H9 (cell line): Measurements from ENCODE around the gene VIPR2. TPM values are rescaled to one million over a fixed set of nuclear protein-coding genes. Genes with fewer than 3 reads are reported as not detected.

Experiments
- DNase-seq: peaks from one replicate; pipeline ENCODE4 v3.0.0-alpha.2; 2017
- H2AFZ ChIP-seq: one replicate; pipeline ENCODE4 v1.6.1; 2013; ENCODE audit warnings: mild to moderate bottlenecking, low read length, control low read depth, moderate library complexity
- H2AK5ac ChIP-seq: 2 replicates; pipeline ENCODE4 v1.6.1; 2013; ENCODE audit warnings: low read length, control low read depth, mixed read lengths; ENCODE audit not compliant: insufficient read length
- H2BK120ac ChIP-seq: one replicate; pipeline ENCODE4 v1.6.1; 2013; ENCODE audit warnings: low read depth, mild to moderate bottlenecking, low read length, control low read depth, inconsistent platforms; ENCODE audit not compliant: poor library complexity, severe bottlenecking
- H2BK12ac ChIP-seq: 2 replicates; pipeline ENCODE4 v1.6.1; 2013; ENCODE audit warnings: low read length, control low read depth, mixed read lengths, low read depth; ENCODE audit not compliant: insufficient read length
- H2BK15ac ChIP-seq: 2 replicates; pipeline ENCODE4 v1.6.1; 2013; ENCODE audit warnings: low read depth, low read length, control low read depth
- H2BK20ac ChIP-seq: one replicate; pipeline ENCODE4 v1.6.1; 2013; ENCODE audit warnings: low read depth, mild to moderate bottlenecking, low read length, control low read depth, inconsistent platforms; ENCODE audit not compliant: poor library complexity, severe bottlenecking
- H2BK5ac ChIP-seq: 2 replicates; pipeline ENCODE4 v1.6.1; 2013; ENCODE audit warnings: low read length, control low read depth, mixed read lengths; ENCODE audit not compliant: insufficient read length
- H3K14ac ChIP-seq: 2 replicates; pipeline ENCODE4 v1.6.1; 2013; ENCODE audit warnings: low read length, control low read depth; ENCODE audit not compliant: insufficient read depth
- H3K18ac ChIP-seq: 2 replicates; pipeline ENCODE4 v1.6.1; 2013; ENCODE audit warnings: low read depth, mild to moderate bottlenecking, mixed read lengths, low read length, control low read depth; ENCODE audit not compliant: insufficient read length
- H3K23ac ChIP-seq: 2 replicates; pipeline ENCODE4 v1.6.1; 2013; ENCODE audit warnings: low read length, control low read depth, mixed read lengths, low read depth; ENCODE audit not compliant: insufficient read length
- H3K23me2 ChIP-seq: 2 replicates; pipeline ENCODE4 v1.6.1; 2013; ENCODE audit warnings: low read depth, mild to moderate bottlenecking, mixed read lengths, low read length, control low read depth; ENCODE audit not compliant: insufficient read length, poor library complexity, severe bottlenecking
- H3K27ac ChIP-seq: 2 replicates; pipeline ENCODE4 v1.5.1; 2013; ENCODE audit warnings: low read length, control low read depth, mixed read lengths, low read depth; ENCODE audit not compliant: insufficient read length
- H3K27me3 ChIP-seq: 2 replicates; pipeline ENCODE4 v1.6.1; 2013; ENCODE audit warnings: low read length, control low read depth, inconsistent platforms; ENCODE audit not compliant: insufficient read depth
- H3K4ac ChIP-seq: 2 replicates; pipeline ENCODE4 v1.6.1; 2013; ENCODE audit warnings: low read depth, mild to moderate bottlenecking, control low read depth, inconsistent platforms, low read length, moderate library complexity
- H3K4me1 ChIP-seq: 2 replicates; pipeline ENCODE4 v1.6.1; 2013; ENCODE audit warnings: low read length, control low read depth, inconsistent platforms; ENCODE audit not compliant: insufficient read depth
- H3K4me2 ChIP-seq: 2 replicates; pipeline ENCODE4 v1.6.1; 2013; ENCODE audit warnings: low read length, control low read depth, mixed read lengths; ENCODE audit not compliant: insufficient read length, insufficient read depth
- H3K56ac ChIP-seq: 2 replicates; pipeline ENCODE4 v1.6.1; 2013; ENCODE audit warnings: low read depth, mild to moderate bottlenecking, mixed read lengths, low read length, control low read depth; ENCODE audit not compliant: insufficient read length
- H3K79me1 ChIP-seq: 2 replicates; pipeline ENCODE4 v1.6.1; 2013; ENCODE audit warnings: low read depth, mild to moderate bottlenecking, moderate library complexity, low read length, control low read depth, inconsistent platforms; ENCODE audit not compliant: insufficient read depth, poor library complexity, severe bottlenecking
- H3K79me2 ChIP-seq: 2 replicates; pipeline ENCODE4 v1.6.1; 2013; ENCODE audit warnings: low read length, control low read depth, inconsistent platforms; ENCODE audit not compliant: insufficient read depth
- H3K9ac ChIP-seq: 2 replicates; pipeline ENCODE4 v1.6.1; 2013; ENCODE audit warnings: low read length, control low read depth, mixed read lengths; ENCODE audit not compliant: insufficient read length; ENCODE audit errors: extremely low read depth
- H3K9me3 ChIP-seq: one replicate; pipeline ENCODE4 v1.6.1; 2013; ENCODE audit warnings: low read depth, low read length, inconsistent platforms; ENCODE audit not compliant: control insufficient read depth
- H3T11ph ChIP-seq: one replicate; pipeline ENCODE4 v1.6.1; 2013; ENCODE audit warnings: mild to moderate bottlenecking, low read length, control low read depth, inconsistent platforms
- H4K20me1 ChIP-seq: one replicate; pipeline ENCODE4 v1.6.1; 2013; ENCODE audit not compliant: control insufficient read depth, insufficient read length, insufficient read depth
- H4K5ac ChIP-seq: 2 replicates; pipeline ENCODE4 v1.6.1; 2013; ENCODE audit warnings: low read depth, mild to moderate bottlenecking, mixed read lengths, low read length, control low read depth; ENCODE audit not compliant: insufficient read length
- H4K8ac ChIP-seq: replicated peaks from 2 replicates; pipeline ENCODE4 v1.6.1; 2013; ENCODE audit warnings: low read length, control low read depth, mixed read lengths, low read depth; ENCODE audit not compliant: insufficient read length
- H4K91ac ChIP-seq: 2 replicates; pipeline ENCODE4 v1.6.1; 2013; ENCODE audit warnings: low read depth, mild to moderate bottlenecking, moderate library complexity, mixed read lengths, low read length, control low read depth; ENCODE audit not compliant: insufficient read length
- H3K27ac Mint-ChIP-seq, 3 experiments: 2 replicates in 2 of 3; 3 replicates in 1 of 3; pipeline ENCODE4 v1.8.0; 2020 to 2021; ENCODE audit warnings: mixed read lengths in 3 of 3, mild to moderate bottlenecking in 1 of 3, moderate library complexity in 1 of 3
- H3K27me3 Mint-ChIP-seq: 2 replicates; pipeline ENCODE4 v1.8.0; 2021; ENCODE audit warnings: low read depth, mild to moderate bottlenecking, moderate library complexity, mixed read lengths
- H3K36me3 Mint-ChIP-seq, 3 experiments: 2 replicates in 2 of 3; 3 replicates in 1 of 3; pipeline ENCODE4 v1.8.0; 2020 to 2021; ENCODE audit warnings: low read depth in 3 of 3, mixed read lengths in 3 of 3; ENCODE audit not compliant: insufficient read depth in 1 of 3
- H3K4me1 Mint-ChIP-seq, 2 experiments: 2 replicates each; pipeline ENCODE4 v1.8.0; 2020; ENCODE audit warnings: mixed read lengths in 2 of 2
- H3K4me3 Mint-ChIP-seq, 2 experiments: 2 replicates in 1 of 2; 3 replicates in 1 of 2; pipeline ENCODE4 v1.8.0; 2020 to 2021; ENCODE audit warnings: mild to moderate bottlenecking in 2 of 2, mixed read lengths in 2 of 2, moderate library complexity in 1 of 2
- H3K9me3 Mint-ChIP-seq, 2 experiments: 2 replicates in 1 of 2; 3 replicates in 1 of 2; pipeline ENCODE4 v1.8.0; 2020; ENCODE audit warnings: mild to moderate bottlenecking in 2 of 2, mixed read lengths in 2 of 2, moderate library complexity in 1 of 2
- CTCF ChIP-seq: fragments of 200-600 bp; sonication (generic); conservative IDR thresholded peaks from 3 replicates; pipeline ENCODE4 v1.8.0; 2021; ENCODE audit warnings: antibody characterized with exemption, mild to moderate bottlenecking
- WGBS: extraction: QIAGEN DNeasy Blood & Tissue Kit; methylation state at CpG from one replicate; pipeline ENCODE4 v1.1.7; 2013; ENCODE audit warnings: missing lambda C conversion rate, low lambda C conversion rate, mixed read lengths; ENCODE audit not compliant: insufficient read length; ENCODE audit errors: extremely low coverage; 5-methylcytosine and 5-hydroxymethylcytosine counted together
- total RNA-seq: library from RNA; stranded (reverse); gene quantifications from 2 replicates; pipeline ENCODE4 v1.2.1, GENCODE V29; 2021

The VIPR2 gene
- total RNA-seq, 1 experiment from 2014 or later, result 1.6 TPM

- no peak overlapping the region for H2BK5ac ChIP-seq
- no peaks in the 10 kb centered on the region; a peak in 1 of 4 replicates for H3K4me1 Mint-ChIP-seq
- no peak overlapping the region for H3K23ac ChIP-seq
- H4K5ac ChIP-seq, result no peak overlapping the region
- H2BK120ac ChIP-seq, result no peak overlapping the region
- no peak overlapping the region for H3K4me3 Mint-ChIP-seq
- H3K4me2 ChIP-seq, result no peak overlapping the region
- H3K27me3 Mint-ChIP-seq, result no peaks in the 10 kb centered on the region; the same call in 1 of the 2 replicates
- H3K23me2 ChIP-seq, result no peaks in the 10 kb centered on the region
- no peak overlapping the region for H2BK15ac ChIP-seq
- no peaks in the 10 kb centered on the region for H3K79me2 ChIP-seq
- H3K18ac ChIP-seq, result no peak overlapping the region
- H4K8ac ChIP-seq, result no peak overlapping the region
- no peaks in the 10 kb centered on the region for H3K36me3 Mint-ChIP-seq
- H3K27ac Mint-ChIP-seq, result peak overlapping the region in 1 of 3 experiments; percentile 60; a peak in 1 of 7 replicates
- no peaks in the 10 kb centered on the region for H3K79me1 ChIP-seq
- H3K27me3 ChIP-seq, result no peaks in the 10 kb centered on the region
- H3K14ac ChIP-seq, result no peak overlapping the region
- no peak overlapping the region for H3K56ac ChIP-seq
- no peak overlapping the region for H3K4ac ChIP-seq
- no peak overlapping the region for H4K91ac ChIP-seq
- no peaks in the 10 kb centered on the region for H3K9me3 Mint-ChIP-seq
- no peaks in the 10 kb centered on the region for H3K9me3 ChIP-seq
- no peak overlapping the region for H2BK12ac ChIP-seq
- WGBS, result no CpG with 5 or more reads among the region's 13 CpGs
- peak; percentile 17 for DNase-seq
- no peak for TF ChIP-seq CTCF
- no peak overlapping the region for H2AFZ ChIP-seq
- no peak overlapping the region for H3K9ac ChIP-seq
- H3T11ph ChIP-seq, result no peak overlapping the region
- no peaks in the 10 kb centered on the region for H3K4me1 ChIP-seq
- no peak overlapping the region for H2BK20ac ChIP-seq
- no peak overlapping the region for H3K27ac ChIP-seq
- H4K20me1 ChIP-seq, result no peaks in the 10 kb centered on the region
- H2AK5ac ChIP-seq, result no peak overlapping the region
These were observed 53.6 kb downstream of the VIPR2 start for GRCh38 chr7:159091041-159091440.
